Effector memory CD4-positive, alpha-beta T cell (primary cell): ENCODE data around the gene C20orf202.
A peak's percentile ranks its signal among the peaks of the same experiment; 100 is the strongest.
"Not testable (repeated sequence)": the region's sequence is repeated elsewhere in the genome, so short reads cannot be mapped to it uniquely, and the experiment has no call there.

ENCODE experiments used
- DNase-seq, 3 donors: peaks; one replicate each; pipeline ENCODE4 v3.0.0-alpha.2; 2020
- H3K27ac ChIP-seq: 2 replicates; pipeline ENCODE4 v1.7.0; 2013; ENCODE audit warnings: mild to moderate bottlenecking, low read length, moderate library complexity; ENCODE audit not compliant: insufficient read depth, poor library complexity, severe bottlenecking
- H3K27me3 ChIP-seq: replicated peaks from 2 replicates; pipeline ENCODE4 v1.7.0; 2013; ENCODE audit warnings: mild to moderate bottlenecking, low read length; ENCODE audit not compliant: insufficient read depth, control insufficient read depth, poor library complexity, severe bottlenecking
- H3K36me3 ChIP-seq: 2 replicates; pipeline ENCODE4 v1.7.0; 2013; ENCODE audit warnings: mild to moderate bottlenecking, low read length, moderate library complexity; ENCODE audit not compliant: control insufficient read depth, insufficient read depth
- H3K4me1 ChIP-seq: 2 replicates; pipeline ENCODE4 v1.7.0; 2013; ENCODE audit warnings: low read length, mild to moderate bottlenecking; ENCODE audit not compliant: control insufficient read depth, insufficient read depth, poor library complexity, severe bottlenecking
- H3K4me3 ChIP-seq: 2 replicates; pipeline ENCODE4 v1.7.0; 2013; ENCODE audit warnings: low read length, low read depth, mild to moderate bottlenecking; ENCODE audit not compliant: insufficient read depth, poor library complexity, severe bottlenecking
- H3K9me3 ChIP-seq: 2 replicates; pipeline ENCODE4 v1.7.0; 2013; ENCODE audit warnings: mild to moderate bottlenecking, low read length, moderate library complexity; ENCODE audit not compliant: control insufficient read depth

Gene C20orf202

DNA sequence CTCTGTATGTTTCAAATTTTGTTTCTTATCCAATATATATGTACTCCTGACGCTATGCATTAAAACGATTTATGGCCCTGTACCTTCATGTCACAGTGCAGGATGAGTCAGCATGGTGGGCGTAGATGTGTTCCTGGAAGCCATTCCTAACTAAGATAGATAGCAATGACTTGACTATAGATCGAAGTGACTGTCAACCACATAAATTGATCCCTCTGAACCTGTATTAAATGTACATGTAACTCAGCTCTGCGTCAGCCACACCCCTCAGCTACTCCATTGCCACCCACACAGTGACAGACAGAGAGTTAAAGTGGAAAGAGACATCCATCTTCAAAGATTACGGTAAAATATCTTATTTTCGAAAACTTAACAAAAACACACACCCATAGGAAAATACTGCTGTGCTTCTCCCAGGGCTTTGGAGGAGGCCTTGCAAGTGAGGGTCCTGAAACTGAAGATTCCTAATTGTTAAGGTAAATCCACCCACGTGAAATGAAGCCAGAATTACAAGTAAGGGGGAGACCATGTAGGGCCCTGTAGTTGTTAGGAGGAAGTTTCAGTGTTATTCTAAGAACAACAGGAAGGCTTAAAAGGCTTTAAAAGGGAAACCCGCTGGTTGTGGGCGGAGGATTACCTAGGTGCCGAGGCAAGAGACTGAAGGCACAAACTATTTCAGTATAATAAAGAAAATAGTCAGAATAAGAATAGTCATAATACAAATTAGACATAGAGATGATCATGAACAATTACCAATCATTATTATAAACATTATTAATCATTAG, 12.3 kb downstream of the C20orf202 start:
- no peaks in the 10 kb centered on the region for H3K27me3 ChIP-seq
- H3K27ac ChIP-seq: no peak overlapping the region

DNA sequence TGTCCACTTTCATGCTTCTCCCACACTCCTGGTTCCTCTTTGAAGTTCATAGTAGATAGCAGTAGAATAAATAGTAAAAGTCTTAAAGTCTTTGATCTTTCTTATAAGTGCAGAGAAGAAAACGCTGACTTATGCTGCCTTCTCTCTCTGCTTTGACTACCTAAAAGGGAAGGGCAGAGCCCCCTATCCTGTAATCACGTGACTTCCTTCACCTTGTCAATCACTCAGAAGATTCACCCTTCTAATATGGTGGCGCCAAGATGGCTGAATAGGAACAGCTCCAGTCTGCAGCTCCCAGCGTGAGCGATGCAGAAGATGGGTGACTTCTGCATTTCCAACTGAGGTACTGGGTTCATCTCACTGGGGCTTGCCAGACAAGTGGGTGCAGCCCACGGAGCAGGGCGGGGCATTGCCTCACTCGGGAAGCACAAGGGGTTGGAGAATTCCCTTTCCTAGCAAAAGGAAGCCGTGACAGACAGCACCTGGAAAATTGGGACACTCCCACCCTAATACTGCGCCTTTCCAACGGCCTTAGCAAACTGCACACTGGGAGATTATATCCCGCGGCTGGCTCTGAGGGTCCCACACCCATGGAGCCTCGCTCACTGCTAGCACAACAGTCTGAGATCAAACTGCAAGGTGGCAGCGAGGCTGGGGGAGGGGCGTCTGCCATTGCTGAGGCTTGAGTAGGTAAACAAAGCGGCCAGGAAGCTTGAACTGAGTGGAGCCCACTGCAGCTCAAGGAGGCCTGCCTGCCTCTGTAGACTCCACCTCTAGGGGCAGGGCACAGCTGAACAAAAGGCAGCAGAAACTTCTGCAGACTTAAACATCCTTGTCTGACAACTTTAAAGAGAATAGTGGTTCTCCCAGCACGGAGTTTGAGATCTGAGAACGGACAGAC, 13.5 kb downstream of the C20orf202 start:
- not testable (repeated sequence) for H3K27me3 ChIP-seq, H3K9me3 ChIP-seq, H3K4me3 ChIP-seq, H3K4me1 ChIP-seq, DNase-seq, H3K27ac ChIP-seq, H3K36me3 ChIP-seq

More for the DNA sequence above, 12.3 kb downstream of the C20orf202 start:
- DNase-seq: no peak
- H3K4me3 ChIP-seq: no peak overlapping the region
- H3K4me1 ChIP-seq: peaks cover 2% of the 10 kb centered on the region
- no peaks in the 10 kb centered on the region for H3K36me3 ChIP-seq
- H3K9me3 ChIP-seq: no peaks in the 10 kb centered on the region

DNA sequence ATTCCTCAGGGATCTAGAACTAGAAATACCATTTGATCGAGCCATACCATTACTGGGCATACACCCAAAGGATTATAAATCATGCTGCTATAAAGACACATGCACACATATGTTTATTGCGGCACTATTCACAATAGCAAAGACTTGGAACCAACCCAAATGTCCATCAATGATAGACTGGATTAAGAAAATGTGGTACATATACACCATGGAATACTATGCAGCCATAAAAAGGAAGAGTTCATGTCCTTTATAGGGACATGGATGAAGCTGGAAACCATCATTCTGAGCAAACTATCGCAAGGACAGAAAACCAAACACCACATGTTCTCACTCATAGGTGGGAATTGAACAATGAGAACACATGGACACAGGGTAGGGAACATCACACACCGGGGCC, 19.5 kb downstream of the C20orf202 start:
- H3K9me3 ChIP-seq, DNase-seq, H3K27ac ChIP-seq, H3K36me3 ChIP-seq, H3K4me3 ChIP-seq, H3K27me3 ChIP-seq: not testable (repeated sequence)
- peaks cover 11% of the 10 kb centered on the region for H3K4me1 ChIP-seq

DNA sequence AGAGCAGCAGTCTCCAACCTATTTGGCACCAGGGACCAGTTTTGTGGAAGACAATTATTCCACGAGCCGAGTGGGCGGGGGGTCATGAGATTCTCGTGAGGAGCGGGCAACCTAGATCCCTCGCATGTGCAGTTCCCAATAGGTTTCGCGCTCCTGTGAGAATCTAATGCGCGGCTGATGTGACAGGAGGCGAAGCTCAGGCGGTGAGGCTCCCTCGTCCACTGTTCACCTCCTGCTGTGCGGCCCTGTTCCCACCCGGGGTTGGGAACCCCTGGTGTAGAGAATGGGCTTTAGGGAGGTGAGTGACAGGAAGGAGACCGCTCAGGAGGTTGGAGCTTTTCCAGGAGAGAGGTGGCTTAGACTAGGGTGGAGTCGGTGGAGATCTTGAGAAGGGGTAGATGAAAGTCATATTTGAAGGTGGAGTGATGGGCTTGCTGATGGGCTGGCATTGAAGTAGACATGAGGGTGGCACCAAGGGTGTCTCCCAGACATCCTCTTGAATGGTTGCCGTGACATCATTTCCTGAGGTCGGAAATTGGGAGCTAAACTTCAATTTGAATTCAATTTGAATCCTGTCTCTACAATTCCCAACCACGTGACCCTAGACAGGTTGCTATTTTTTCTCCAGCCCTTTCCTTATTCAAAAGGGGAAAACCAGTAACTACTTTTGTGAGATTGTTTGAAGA, 21.1 kb downstream of the C20orf202 start:
- Histone ChIP-seq H3K36me3 (no peaks in the 10 kb centered on the region), H3K9me3 (no peaks in the 10 kb centered on the region), H3K4me1 (peaks cover 11% of the 10 kb centered on the region), H3K4me3 (no peak overlapping the region), H3K27ac (no peak overlapping the region), H3K27me3 (no peaks in the 10 kb centered on the region)
- DNase-seq: peak in 1 of 3 donors; percentile 6

DNA sequence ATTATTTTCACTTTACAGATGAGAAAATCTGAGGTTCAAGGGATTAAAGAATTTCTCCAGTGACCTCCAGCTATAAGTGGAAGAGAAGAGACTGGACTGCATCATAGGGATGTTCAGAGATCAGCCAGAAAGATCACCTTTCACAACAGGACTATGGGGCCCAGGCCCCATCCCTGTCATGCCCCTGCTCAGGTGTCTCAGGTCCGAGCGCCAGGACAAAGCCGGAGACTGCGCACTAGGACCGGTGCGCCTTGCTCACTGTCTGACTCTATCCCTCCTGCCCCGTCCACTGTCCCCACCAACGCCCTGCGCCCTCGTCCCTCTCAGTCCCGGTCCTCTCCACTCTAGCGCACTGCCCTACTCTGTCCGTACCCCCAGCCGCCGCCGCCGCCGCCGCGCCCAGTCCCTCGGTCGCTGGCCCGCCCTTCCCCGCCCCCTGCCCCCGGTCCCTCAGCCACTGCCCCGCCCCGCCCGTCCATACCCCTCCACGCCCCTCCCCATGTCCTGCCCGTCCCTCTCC, 22.1 kb downstream of the C20orf202 start:
- no peak overlapping the region for H3K27ac ChIP-seq
- no peaks in the 10 kb centered on the region for H3K36me3 ChIP-seq
- no peak for DNase-seq
- peaks cover 11% of the 10 kb centered on the region for H3K4me1 ChIP-seq
- H3K27me3 ChIP-seq: no peaks in the 10 kb centered on the region
- H3K4me3 ChIP-seq: no peak overlapping the region
- no peaks in the 10 kb centered on the region for H3K9me3 ChIP-seq

DNA sequence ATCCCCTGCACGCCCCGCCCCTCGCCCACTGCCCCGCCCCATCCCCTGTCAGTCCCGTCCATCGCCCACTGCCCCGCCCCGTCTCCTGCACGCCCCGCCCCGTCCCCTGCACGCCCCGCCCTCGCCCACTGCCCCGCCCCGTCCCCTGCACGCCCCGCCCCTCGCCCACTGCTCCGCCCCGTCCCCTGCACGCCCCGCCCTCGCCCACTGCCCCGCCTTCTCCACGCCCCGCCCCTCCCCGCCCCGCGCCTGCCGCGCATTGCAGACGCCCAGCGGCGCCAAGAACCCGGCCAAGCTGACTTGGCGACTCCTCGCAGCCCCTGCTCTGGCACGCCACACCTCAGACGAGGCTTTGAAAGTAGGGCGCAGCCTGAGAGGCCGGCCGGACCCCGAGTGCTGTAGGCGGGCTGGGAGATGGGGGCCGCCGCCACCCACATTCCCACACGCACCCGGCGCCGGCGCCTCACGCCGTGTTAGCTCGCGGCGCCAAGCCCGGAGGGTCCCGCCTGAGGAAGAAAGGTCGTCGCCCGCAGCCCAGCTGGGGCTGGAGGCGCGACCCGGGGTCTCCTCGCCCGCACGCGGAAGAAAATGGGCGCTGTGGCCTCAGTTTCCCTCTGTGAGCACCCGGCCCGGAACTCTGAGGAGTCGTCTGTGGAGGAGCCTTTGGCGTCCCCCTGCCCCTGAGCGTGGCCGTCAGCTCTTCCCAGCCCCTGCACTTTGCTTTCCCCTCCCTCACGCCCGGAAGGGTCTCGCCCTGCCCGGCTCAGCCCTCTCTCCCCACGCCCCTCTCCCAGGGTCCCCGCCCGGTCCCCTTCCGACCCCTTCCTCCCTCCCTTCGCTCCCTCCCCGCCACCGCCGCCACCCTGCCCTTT, 22.8 kb downstream of the C20orf202 start, which contains the start of gene RAD21L1:
TSS of gene RAD21L1 (plus strand) at position 262 of the 872 bp plus-strand sequence. CDS start 2,410 bp downstream, outside the sequence.
- no peaks in the 10 kb centered on the region for H3K36me3 ChIP-seq
- H3K4me1 ChIP-seq: peaks cover 11% of the 10 kb centered on the region
- DNase-seq: peak; percentile 65 to 72 (median 70)
- H3K9me3 ChIP-seq: no peaks in the 10 kb centered on the region
- peak within 1 kb of the TSS; percentile 7 for H3K27ac ChIP-seq
- H3K27me3 ChIP-seq: no peaks in the 10 kb centered on the region
- peak within 1 kb of the TSS; percentile 73 for H3K4me3 ChIP-seq

DNA sequence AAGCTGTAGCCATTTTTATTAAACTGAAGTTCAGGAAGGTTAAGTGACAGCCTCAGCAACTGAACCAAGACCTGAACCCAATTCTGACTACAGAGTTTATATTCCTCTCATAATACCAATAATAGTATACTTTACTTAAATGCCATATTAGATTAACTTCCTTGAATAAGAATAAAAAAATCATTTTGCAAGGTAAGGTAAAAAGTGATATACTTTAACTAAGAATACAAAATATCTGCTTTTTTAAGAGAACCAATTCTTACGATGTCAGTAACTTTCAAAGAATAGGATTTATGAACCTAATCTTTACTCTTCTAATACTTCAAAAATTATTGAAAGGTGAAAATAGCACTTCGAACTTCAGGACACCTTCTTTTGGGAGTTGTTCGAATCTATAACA, 26.3 kb downstream of the C20orf202 start:
- Histone ChIP-seq H3K27ac (no peak overlapping the region), H3K9me3 (no peaks in the 10 kb centered on the region), H3K27me3 (no peaks in the 10 kb centered on the region), H3K4me1 (peaks cover 11% of the 10 kb centered on the region), H3K4me3 (no peak overlapping the region), H3K36me3 (no peaks in the 10 kb centered on the region)
- DNase-seq: no peak

DNA sequence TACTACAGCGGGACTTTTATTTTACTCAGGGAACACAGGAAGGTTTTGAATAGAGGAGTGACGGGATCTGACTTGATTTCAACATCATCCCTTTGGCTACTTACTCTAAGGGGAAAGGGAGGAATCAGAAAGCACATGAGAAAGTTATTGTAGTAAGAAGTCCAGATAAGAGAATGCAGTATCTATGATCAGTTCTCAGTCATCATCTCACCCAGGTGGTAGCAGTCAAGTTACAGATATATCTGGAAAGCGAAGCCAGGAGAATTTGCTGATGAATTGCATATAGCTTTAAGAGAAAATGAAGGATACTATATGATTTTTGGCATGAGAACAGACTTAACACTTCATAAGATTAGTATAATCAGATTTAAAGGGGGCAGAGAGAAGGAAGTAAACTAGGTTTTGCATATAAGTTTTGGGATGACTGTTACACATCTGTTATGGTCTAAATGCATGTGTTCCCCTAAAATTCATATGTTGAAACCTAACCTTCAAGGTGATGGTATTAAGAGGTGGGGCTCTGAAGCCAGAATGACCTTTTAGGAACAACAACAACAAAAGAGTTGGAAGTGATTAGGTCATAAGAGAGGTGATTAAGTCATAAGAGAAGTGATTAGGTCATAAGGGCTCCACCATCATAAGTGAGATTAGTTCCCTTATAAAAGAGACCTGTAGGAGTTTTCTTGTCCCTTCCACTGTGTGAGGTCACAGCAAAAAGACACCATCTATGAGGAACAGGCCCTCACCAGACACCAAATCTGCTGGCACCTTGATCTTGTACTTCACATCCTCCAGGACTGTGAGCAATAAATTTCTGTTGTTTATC, 29.2 kb downstream of the C20orf202 start:
- Histone ChIP-seq H3K27me3 (no peaks in the 10 kb centered on the region), H3K27ac (no peak overlapping the region), H3K4me1 (no peaks in the 10 kb centered on the region), H3K4me3 (no peak overlapping the region), H3K9me3 (no peaks in the 10 kb centered on the region), H3K36me3 (no peaks in the 10 kb centered on the region)
- DNase-seq: no peak
